GM18511 (cell line): Measurements from ENCODE around the gene RASA4.
"Not testable (repeated sequence)": the region's sequence is repeated elsewhere in the genome, so short reads cannot be mapped to it uniquely, and the experiment has no call there.

ENCODE experiments used
- ATAC-seq: cut with Tn5 transposase; IDR thresholded peaks from one replicate; pipeline ENCODE4 v1.9.1; 2021; ENCODE audit warnings: mild to moderate bottlenecking, moderate library complexity; ENCODE audit not compliant: unreplicated experiment

Gene RASA4

GRCh38 chr7:102545288-102545687 lies 71.3 kb downstream of the RASA4 start:
- ATAC-seq, result not testable (repeated sequence)

GRCh38 chr7:102544372-102544771 lies 72.2 kb downstream of the RASA4 start:
- ATAC-seq, result not testable (repeated sequence)

- ATAC-seq, result not testable (repeated sequence)
These were observed 73.0 kb downstream of the RASA4 start, which contains the start of gene UPK3BL2 for GRCh38 chr7:102543596-102543995. TSS of gene UPK3BL2 (minus strand) at chr7:102543696. CDS start at chr7:102543636, 60 bp downstream.

- ATAC-seq, result not testable (repeated sequence)
These were observed 73.8 kb downstream of the RASA4 start for GRCh38 chr7:102542771-102543170.

- not testable (repeated sequence) for ATAC-seq
These were observed 74.5 kb downstream of the RASA4 start for GRCh38 chr7:102542083-102542482.

- not testable (repeated sequence) for ATAC-seq
These were observed 76.0 kb downstream of the RASA4 start for GRCh38 chr7:102540604-102541003.

GRCh38 chr7:102535062-102535615 lies 81.4 kb downstream of the RASA4 start:
- ATAC-seq, result not testable (repeated sequence)

- not testable (repeated sequence) for ATAC-seq
These were observed 84.4 kb downstream of the RASA4 start for GRCh38 chr7:102532127-102532526.

GRCh38 chr7:102531583-102531982 lies 85.0 kb downstream of the RASA4 start:
- ATAC-seq, result not testable (repeated sequence)

- ATAC-seq, result not testable (repeated sequence)
These were observed 88.4 kb downstream of the RASA4 start for GRCh38 chr7:102527822-102528793.

GRCh38 chr7:102527182-102527581 lies 89.4 kb downstream of the RASA4 start:
- not testable (repeated sequence) for ATAC-seq

- ATAC-seq, result not testable (repeated sequence)
These were observed 91.8 kb downstream of the RASA4 start for GRCh38 chr7:102524803-102525202.
